Left lobe of liver (tissue), 2 donors: ENCODE results near the gene TP53I13. TPM values are rescaled to one million over a fixed set of nuclear protein-coding genes. Genes with fewer than 3 reads are reported as not detected.

Source experiments
- ATAC-seq: fragments of 200-7000 bp; cut with Tn5 transposase; one replicate; pipeline ENCODE4 v1.9.1; 2020; ENCODE audit warnings: mild to moderate bottlenecking, moderate library complexity
- DNase-seq: peaks from one replicate; pipeline ENCODE4 v3.0.0-alpha.2; 2020; ENCODE audit warnings: low spot score
- total RNA-seq: library from RNA; stranded (reverse); gene quantifications from one replicate; pipeline ENCODE4 v1.2.1, GENCODE V29; 2021
- donor health status: DM: no; HTN: no; CAD: no; lungs with moderate emphysema.
- donor health status: DM: no; HTN: yes; CAD: no.

TP53I13 gene
- total RNA-seq, 1 donor from 2014 or later: 84.2 TPM

DNA sequence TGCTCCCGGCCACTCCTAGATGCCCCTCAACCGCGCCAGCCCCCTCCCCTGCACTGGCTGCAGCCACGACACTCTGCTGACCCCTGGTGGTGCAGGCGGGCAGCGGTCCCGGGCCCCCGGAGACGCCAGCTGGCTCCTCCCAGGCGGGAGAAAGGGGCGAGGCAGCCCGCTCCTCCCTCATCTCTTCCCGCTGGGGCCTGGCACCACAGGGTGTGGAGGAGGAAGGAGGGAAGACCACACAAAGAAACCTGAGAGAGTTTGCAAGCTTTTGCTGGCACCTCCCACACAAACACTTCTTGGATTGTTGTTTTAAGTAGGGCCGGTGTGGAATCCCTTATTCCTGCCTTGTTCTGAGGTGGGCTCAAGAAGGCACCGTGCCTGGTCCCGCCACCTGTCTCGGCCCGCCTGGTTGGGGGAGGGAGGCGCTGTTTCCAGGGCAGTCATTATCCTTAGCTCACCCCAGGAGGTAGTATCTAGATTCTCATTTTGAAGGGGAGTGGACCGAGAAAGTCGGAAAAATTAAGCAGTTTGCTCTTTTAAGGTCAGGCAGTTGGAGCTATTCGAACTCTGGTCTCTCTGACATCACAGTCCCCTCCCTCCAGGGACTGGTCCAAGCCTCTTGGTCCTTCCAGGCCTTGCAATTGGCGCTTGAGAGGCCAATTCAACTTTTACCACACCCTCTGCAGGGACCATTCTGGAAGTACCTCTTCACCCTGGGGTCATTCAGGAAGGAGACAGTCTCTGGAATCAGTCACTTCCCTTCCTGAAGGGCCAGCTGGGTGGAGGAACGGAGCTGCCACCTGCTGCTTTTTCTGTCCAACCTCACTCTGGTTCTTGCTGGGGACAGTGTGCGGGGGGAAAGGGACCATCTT lies 23.5 kb downstream of the TP53I13 start:
- ATAC-seq: peak; percentile 67
- peak; percentile 80 for DNase-seq

DNA sequence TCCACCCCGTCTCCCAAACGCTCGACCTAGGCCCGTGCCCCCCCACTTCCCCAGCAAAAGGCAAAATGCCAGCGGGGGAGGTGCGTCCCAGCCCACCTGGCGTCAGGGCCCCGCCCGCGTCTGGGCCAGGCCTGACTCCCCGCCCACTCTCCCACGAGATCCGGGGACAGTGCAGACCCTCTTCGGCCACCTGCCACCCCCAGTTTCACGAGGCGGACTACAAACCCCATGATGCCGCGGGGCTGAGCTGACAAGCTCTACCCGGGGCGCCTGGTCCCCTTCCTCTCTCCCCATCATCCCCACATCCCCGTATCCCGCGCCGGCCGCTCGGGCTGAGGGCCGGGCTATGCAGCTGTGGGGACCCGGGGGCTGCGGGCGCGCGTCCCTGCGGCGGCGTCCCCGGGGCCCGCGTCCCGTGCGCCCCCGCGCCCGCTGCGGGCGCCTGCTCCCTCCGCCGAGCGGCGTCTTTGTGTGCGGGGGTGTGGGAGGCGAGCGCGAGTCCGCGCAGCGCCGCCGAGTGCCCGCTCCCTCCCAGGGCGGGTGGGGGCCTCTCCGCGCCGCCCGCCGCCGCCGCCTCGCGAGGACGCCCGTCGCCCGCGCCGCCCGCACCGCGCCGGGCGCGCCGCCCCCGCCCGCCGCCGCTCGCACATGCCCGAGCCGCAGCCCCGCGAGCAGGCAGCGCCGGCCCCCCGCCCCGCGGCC lies 24.5 kb downstream of the TP53I13 start, which contains the start of gene ANKRD13B:
TSS of gene ANKRD13B (plus strand) at position 283 of the 702 bp plus-strand sequence. CDS start 490 bp downstream, outside the sequence.
- ATAC-seq (no peak), DNase-seq (no peak)

GRCh38 chr17:29593591-29594518 lies 25.4 kb downstream of the TP53I13 start:
- ATAC-seq (no peak), DNase-seq (no peak)

DNA sequence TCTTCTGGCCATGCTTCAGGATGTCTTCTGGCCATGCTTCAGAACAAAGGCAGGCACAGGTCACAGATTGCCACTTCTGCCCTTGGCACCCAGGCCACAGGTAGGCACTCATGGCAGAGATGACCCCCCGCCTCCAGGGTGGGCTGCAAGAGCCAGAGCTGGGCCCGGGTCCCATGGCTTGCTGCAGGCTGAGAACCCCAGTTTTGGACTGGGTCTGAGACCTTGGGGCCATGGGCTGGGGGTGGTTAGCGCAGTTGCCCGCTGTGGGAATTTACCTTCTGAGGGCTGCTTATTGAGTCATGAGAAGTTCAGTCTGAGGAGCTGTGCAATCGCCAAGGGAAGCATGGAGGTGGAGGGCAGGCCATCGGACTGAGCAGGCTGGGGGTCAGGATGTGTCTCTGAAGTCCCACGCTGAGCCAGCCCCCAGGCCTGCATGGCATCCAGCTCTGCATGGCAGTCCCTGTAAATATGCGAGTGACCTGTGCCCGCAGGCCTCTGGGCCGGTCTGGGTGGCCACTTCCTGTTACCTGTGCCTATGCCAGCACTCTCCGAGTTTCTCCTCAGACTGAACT lies 26.1 kb downstream of the TP53I13 start:
- DNase-seq: no peak
- no peak for ATAC-seq

GRCh38 chr17:29595107-29595942 lies 26.8 kb downstream of the TP53I13 start:
- DNase-seq (no peak), ATAC-seq (no peak)

GRCh38 chr17:29595943-29596774 lies 27.7 kb downstream of the TP53I13 start:
- no peak for ATAC-seq
- DNase-seq: no peak

- ATAC-seq (no peak), DNase-seq (no peak)
Observed at GRCh38 chr17:29596811-29597210, 28.3 kb downstream of the TP53I13 start.

DNA sequence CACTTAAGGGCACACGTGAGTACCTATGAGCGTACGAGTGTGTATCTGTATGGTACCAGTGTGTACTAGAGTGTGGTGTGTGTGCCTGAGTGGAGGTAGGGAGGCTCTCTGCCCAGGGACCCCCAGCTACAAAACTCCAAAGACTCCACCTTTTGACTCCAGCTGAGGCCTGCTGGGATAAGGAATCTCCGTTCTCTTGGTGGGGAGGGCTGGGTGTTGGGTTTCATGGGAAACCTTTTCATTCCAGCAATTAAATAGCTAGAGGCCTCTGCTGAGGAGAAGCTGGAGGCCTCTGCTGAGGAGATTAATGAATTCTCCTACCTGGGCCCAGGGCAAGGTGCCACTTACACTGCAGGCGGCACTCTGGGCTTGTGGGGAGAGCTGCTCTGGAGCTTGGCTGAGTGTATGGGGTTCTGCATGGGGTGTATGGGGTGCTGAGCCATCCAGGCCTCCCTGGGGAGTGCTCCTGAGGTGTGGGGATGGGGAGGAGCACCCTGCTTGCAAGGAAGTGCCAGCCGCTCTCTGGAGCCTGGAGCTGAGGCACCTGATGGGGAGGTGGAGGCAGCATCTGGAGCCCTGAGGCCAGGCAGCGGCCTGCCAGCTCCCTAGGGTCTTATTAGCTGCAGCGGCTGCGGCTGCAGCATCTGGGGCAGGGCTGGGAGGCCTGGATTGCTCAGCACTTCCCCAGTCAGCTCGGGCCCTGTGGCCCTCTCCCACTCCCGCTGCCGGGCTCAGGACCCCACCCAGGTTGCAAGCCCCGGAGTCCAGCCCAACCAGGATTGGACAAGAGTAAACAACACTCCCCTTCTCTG lies 29.1 kb downstream of the TP53I13 start:
- no peak for DNase-seq
- ATAC-seq: no peak

GRCh38 chr17:29603109-29603674 lies 34.7 kb downstream of the TP53I13 start:
- ATAC-seq (no peak), DNase-seq (no peak)

GRCh38 chr17:29607557-29608195 lies 39.2 kb downstream of the TP53I13 start:
- DNase-seq: no peak
- no peak for ATAC-seq

- no peak for ATAC-seq
- no peak for DNase-seq
Observed at GRCh38 chr17:29608986-29609385, 40.5 kb downstream of the TP53I13 start.

- no peak for DNase-seq
- ATAC-seq: no peak
Observed at GRCh38 chr17:29610395-29610794, 41.9 kb downstream of the TP53I13 start.

DNA sequence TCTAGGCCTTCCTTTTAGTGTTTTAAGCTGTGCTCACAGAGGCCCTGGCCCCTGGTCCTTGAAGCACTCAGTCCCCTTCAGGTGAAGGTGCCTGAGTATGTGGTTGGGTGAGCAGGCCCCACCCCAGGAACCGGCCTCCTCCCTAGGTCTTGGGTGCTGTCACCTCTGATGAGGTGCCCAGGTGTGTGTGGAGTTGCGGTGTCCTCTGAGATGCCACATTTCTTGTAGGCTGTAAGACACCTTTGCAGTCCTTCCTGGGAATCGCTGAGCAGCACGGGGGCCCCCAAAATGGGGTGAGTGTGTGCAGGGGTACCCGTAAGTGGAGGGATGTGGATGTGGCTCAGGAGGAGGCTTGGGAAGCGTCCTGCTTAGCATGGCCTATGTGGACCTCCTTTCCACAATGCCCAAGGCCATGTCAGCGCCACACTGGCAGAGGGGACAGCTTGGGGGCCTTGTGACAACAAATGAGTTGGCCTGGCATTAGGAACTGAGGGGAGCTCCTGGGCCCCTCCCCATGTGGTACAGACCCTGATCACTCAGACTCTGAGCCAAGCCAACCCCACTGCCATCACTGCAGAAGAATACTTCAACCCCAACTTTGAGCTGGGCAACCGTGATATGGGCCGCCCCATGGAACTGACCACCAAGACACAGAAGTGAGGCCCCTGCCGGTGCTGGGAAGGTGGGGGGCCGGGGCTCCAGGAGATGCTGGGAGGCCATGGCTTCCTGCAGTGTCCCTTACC lies 43.0 kb downstream of the TP53I13 start:
- no peak for ATAC-seq
- no peak for DNase-seq

GRCh38 chr17:29612094-29612403 lies 43.5 kb downstream of the TP53I13 start:
- no peak for DNase-seq
- no peak for ATAC-seq

GRCh38 chr17:29612404-29613280 lies 44.1 kb downstream of the TP53I13 start:
- no peak for ATAC-seq
- DNase-seq: no peak
